Neutrophil (primary cell): Measurements from ENCODE around the gene HEXIM1.

Experiments used
- H3K27ac ChIP-seq: fragments of 200-600 bp; sonication (generic); 2 replicates; pipeline ENCODE4 v1.5.1; 2016; ENCODE audit warnings: mild to moderate bottlenecking, moderate library complexity
- H3K27me3 ChIP-seq: fragments of 200-600 bp; sonication (generic); 2 replicates; pipeline ENCODE4 v1.6.0; 2016; ENCODE audit warnings: mild to moderate bottlenecking
- H3K36me3 ChIP-seq: fragments of 200-600 bp; sonication (generic); 2 replicates; pipeline ENCODE4 v1.5.1; 2017
- H3K4me1 ChIP-seq, 2 experiments: fragments of 200-600 bp in 1 of 2; sonication (generic) in 1 of 2; 1 replicate in 1 of 2; 2 replicates in 1 of 2; pipeline versions ENCODE4 v1.5.1 to v1.6.1; 2013 to 2016; ENCODE audit warnings: low read depth in 1 of 2, low read length in 1 of 2, mild to moderate bottlenecking in 1 of 2, moderate library complexity in 1 of 2; ENCODE audit not compliant: control insufficient read depth in 1 of 2, insufficient read depth in 1 of 2
- H3K4me3 ChIP-seq, 2 experiments: fragments of 200-600 bp in 1 of 2; sonication (generic) in 1 of 2; 1 replicate in 1 of 2; 2 replicates in 1 of 2; pipeline ENCODE4 v1.5.1; 2013 to 2016; ENCODE audit warnings: low read depth in 1 of 2, low read length in 1 of 2, mild to moderate bottlenecking in 1 of 2, moderate library complexity in 1 of 2
- H3K9me3 ChIP-seq: fragments of 200-600 bp; sonication (generic); 2 replicates; pipeline ENCODE4 v1.5.1; 2016
- CTCF ChIP-seq: fragments of 200-600 bp; sonication (generic); IDR thresholded peaks from 2 replicates; pipeline ENCODE4 v1.5.1; 2016; ENCODE audit warnings: antibody characterized with exemption

The HEXIM1 gene

GRCh38 chr17:45102856-45103255, 45.4 kb upstream of the HEXIM1 start:
- peaks cover 97% of the 10 kb centered on the region for H3K36me3 ChIP-seq
- H3K4me1 ChIP-seq = no peaks in the 10 kb centered on the region
- no peaks in the 10 kb centered on the region for H3K9me3 ChIP-seq
- no peak for TF ChIP-seq CTCF
- no peak overlapping the region for H3K4me3 ChIP-seq
- no peaks in the 10 kb centered on the region for H3K27me3 ChIP-seq
- no peak overlapping the region for H3K27ac ChIP-seq

GRCh38 chr17:45103269-45103795, 44.9 kb upstream of the HEXIM1 start:
- Histone ChIP-seq H3K36me3 (peaks cover 97% of the 10 kb centered on the region), H3K27ac (no peak overlapping the region), H3K4me1 (no peaks in the 10 kb centered on the region), H3K27me3 (no peaks in the 10 kb centered on the region), H3K4me3 (no peak overlapping the region), H3K9me3 (no peaks in the 10 kb centered on the region)
- no peak for TF ChIP-seq CTCF

GRCh38 chr17:45104029-45104428, 44.2 kb upstream of the HEXIM1 start:
- no peaks in the 10 kb centered on the region for H3K9me3 ChIP-seq
- no peak overlapping the region for H3K4me3 ChIP-seq
- H3K36me3 ChIP-seq = peaks cover 97% of the 10 kb centered on the region
- no peak for TF ChIP-seq CTCF
- no peaks in the 10 kb centered on the region for H3K4me1 ChIP-seq
- no peak overlapping the region for H3K27ac ChIP-seq
- H3K27me3 ChIP-seq = no peaks in the 10 kb centered on the region

- TF ChIP-seq CTCF = no peak
- peaks cover 97% of the 10 kb centered on the region for H3K36me3 ChIP-seq
- no peaks in the 10 kb centered on the region for H3K4me1 ChIP-seq
- H3K27ac ChIP-seq = no peak overlapping the region
- no peak overlapping the region for H3K4me3 ChIP-seq
- H3K9me3 ChIP-seq = no peaks in the 10 kb centered on the region
- H3K27me3 ChIP-seq = no peaks in the 10 kb centered on the region
These were observed 43.8 kb upstream of the HEXIM1 start for GRCh38 chr17:45104497-45104896.

- Histone ChIP-seq H3K9me3 (no peaks in the 10 kb centered on the region), H3K27me3 (no peaks in the 10 kb centered on the region), H3K27ac (no peak overlapping the region), H3K4me3 (no peak overlapping the region), H3K4me1 (no peaks in the 10 kb centered on the region), H3K36me3 (peaks cover 92% of the 10 kb centered on the region)
- no peak for TF ChIP-seq CTCF
These were observed 43.2 kb upstream of the HEXIM1 start for GRCh38 chr17:45104907-45105624.
